ENCODE data around the gene RFC2.

Gene RFC2

GRCh38 chr7:74190259-74190658 is 63.9 kb downstream of the RFC2 start:
- no peak for DNase-seq (ENCODE audit: low spot score)

GRCh38 chr7:74187915-74188675 is 66.1 kb downstream of the RFC2 start:
- peak; percentile 73 for DNase-seq (ENCODE audit: low spot score)

- no peak for DNase-seq (ENCODE audit: low spot score)
Measured at GRCh38 chr7:74185636-74186035, 68.6 kb downstream of the RFC2 start.

DNA sequence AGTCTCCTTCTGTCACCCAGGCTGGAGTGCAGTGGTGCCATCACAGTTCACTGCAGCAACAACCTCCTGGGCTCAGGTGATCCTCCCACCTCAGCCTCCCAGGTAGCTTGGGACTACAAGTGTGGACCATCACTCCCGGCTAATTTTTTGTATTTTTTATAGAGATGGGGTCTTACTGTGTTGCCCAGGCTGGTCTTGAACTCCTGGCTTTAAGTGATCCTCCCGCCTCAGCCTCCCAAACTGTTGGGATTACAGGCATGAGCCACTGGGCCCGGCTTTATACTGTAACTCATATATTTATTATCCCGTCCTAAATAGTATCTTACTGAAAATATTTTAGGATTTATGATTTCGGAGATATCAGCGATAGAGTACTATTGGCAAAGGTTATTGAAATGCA is 69.2 kb downstream of the RFC2 start:
- DNase-seq (ENCODE audit: low spot score), result no peak

DNA sequence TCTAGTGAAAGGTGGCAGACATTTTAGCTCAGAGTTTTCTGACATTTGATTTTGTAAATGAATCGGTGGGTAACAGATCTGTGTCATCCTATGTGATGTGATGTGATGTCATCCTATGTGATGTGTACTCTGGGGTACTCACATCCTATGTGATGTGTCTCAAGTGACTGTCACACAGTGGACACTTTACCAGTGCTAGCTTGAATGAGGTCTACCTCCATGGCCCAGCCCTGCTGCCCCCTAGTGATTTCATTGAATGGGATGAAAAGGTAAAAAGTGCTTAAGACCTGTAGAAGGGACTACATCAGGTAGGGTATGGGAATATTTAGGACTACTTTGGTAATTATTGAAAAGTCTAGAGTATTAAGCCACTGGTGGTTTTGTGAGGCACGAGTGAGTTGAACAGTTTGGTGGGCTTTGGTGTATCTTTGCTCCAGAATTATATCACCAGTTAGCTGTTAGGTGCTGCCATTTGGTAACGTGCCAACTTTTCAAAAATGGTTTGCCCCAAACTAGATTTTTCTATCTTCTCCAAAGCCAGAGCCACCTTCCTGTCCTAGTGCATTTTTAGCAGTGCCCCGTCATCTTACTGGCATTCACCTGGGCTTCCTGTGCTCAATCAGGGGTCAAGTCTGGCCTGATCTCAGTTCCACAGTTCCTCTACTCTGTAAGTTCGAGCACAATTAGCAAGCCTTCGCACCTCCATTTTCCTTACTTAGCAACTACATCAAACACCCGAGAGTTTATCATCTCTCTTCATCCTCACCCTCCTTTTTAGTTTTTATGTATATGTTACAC is 70.3 kb downstream of the RFC2 start:
- DNase-seq (ENCODE audit: low spot score), result peak; percentile 64

DNA sequence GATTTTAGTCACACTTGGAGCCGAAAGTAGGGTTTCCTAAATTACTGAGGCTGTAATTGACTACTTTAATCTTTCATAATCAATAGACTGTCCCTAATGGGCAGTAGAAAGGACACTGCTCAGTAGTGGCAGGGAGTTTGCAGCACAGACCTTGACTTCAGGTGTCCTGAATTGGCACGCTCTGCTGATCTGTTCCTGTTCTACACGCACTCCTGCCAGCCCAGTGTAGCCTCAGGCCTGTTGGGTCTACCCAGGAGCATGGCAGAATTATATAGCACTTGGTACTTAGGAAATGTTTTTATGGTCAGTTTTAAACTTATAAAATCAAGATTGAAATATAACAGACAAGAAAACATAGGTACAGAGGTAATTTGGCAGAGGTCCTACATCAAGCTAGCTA is 71.1 kb downstream of the RFC2 start:
- DNase-seq (ENCODE audit: low spot score), result no peak

DNA sequence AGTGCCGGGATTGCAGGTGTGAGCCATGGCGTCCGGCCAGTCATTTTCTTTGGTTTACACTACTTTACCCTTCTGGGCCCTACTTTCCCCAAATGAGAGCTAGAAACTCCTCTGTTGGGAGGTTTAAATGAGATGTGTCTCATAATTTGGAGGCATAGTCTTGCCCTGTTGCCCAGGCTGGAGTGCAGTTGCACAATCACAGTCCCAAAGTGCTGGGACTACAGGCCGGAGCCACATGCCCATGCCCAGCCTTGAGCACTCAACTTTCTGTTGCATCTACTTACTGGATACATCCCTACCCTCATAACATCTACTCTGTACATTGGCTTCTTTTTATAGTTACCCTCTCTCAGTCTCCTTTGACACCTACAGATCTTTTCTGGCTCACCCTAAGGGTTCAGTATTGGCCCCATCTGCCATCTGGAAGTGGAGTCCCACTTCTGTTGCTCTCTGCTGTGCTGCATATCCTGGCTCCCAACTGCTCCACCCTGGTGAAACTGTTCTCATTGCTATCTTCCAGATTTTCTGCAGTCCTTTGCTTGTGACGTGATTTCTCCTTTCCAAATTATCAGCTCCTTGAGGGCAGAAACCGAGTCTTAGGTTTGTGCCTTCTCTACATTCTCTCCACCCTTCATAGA is 71.6 kb downstream of the RFC2 start:
- DNase-seq (ENCODE audit: low spot score), result no peak

DNA sequence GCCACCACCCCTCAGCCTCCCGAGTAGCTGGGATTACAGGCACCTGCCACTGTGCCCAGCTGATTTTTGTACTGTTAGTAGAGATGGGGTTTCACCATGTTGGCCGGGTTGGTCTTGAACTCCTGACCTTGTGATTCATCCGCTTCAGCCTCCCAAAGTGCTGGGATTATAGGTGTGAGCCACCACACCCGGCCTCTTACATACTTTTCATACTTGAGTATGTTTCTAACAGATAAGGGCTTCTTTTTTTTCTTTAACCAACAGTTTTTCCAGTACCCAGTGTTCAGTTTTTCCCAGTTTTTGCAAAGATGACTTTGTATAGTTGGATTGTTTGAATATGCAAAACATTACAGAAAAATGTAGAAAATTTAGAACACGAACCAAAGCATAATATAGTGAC is 72.4 kb downstream of the RFC2 start:
- no peak for DNase-seq (ENCODE audit: low spot score)

Data from kidney tubule cell (primary cell).